ENCODE results near the gene MYBPC2.

The MYBPC2 gene

DNA sequence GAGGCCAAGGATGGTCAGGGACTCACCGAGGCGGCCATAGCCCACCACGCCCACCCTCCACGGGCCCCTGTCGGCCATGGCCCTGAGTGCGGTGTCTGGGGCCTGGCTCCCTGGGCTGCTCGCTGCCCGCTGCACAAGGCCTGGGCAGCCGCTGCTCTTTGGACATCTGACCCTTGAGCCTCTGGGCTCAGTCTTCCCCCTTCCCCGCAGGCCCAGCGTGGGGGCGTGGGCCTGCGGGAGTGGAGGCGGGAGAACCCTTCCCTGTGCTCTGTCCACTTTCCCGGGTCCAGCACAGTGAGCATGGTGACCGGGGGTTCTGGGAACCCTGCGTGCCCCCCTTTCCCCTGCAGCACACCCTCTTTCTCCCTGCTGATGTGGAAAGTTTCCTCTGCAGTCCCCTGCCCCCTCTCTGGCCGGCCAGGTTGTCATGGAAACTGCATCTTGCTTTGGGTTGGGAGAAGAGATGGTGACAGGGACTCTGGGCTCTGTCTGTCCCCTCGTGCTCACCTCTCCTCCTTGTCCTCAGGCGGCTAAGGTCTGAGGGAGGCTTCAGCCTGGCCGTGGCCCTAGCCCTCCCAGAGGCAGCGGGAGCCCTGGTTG is 81.2 kb downstream of the MYBPC2 start, which contains the start of gene ASPDH:
Gene ASPDH, minus strand, starts transcription at position 168 of the 600 bp plus-strand sequence. Its CDS starts 90 bp downstream, at position 78.
- peak in 27 of 56 donors; percentile 25 to 71 (median 55) for DNase-seq

DNA sequence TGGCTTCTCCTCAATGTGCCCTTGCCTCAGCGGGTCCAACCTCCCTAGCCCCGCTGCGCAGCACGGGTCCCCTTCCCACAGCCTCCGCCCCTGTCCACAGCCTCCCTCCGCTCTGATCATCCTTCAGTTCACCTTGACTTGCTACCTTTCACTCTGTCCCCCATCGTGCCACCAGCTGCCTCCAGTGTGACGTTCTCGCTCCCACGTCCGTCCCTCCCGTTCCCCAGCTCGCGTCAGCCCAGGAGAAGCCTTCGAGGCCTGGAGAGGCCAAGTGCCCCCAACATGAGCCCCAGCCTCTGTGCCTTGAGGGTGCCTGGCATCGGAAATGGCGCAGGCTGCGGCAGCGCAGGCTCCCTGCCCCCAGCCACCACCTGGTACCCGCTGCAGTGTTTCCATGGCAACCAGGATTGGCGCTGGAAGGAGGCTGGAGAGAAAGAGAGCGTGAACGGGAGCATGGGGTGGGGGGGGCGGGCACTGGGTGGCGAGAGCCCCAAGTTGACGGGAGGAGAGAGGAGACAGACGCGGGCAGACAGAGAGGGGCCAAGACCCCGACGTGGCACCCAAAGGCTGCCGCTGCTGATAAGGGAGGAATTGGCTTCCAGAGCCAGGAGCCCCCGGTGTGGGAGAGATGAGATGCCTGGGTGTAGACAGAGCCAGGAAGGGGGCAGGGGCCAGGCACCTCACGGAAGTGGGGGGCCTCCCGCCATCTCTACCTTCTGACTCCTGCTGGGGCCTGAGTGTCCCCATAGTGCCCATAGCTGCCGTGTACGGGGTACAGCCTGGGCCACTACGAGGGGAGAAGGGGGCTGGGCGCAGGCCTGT is 81.9 kb downstream of the MYBPC2 start:
- peak in 54 of 56 donors; percentile 18 to 91 (median 78) for DNase-seq

DNA sequence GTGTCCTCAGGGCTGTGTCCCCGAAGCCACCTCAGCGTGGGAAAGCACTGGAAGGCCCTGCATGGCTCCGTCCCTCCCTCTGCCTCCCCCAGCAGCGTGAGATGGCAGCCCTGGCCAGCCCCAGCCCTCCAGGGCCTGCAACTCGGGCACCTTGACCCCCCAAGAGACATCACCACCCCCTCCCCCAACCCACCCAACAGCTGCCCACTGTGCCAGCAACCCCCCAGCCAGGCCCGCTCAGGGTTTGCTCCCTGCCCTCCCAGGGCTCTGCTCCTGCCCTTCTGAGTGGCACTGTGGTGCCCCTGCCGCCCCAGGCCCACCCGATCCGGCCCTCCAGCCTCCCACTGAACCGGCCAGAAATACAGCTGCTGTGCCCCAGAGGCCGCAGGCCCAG is 82.5 kb downstream of the MYBPC2 start:
- no peak for DNase-seq
